ENCODE data around the gene RNGTT.

Gene RNGTT

DNA sequence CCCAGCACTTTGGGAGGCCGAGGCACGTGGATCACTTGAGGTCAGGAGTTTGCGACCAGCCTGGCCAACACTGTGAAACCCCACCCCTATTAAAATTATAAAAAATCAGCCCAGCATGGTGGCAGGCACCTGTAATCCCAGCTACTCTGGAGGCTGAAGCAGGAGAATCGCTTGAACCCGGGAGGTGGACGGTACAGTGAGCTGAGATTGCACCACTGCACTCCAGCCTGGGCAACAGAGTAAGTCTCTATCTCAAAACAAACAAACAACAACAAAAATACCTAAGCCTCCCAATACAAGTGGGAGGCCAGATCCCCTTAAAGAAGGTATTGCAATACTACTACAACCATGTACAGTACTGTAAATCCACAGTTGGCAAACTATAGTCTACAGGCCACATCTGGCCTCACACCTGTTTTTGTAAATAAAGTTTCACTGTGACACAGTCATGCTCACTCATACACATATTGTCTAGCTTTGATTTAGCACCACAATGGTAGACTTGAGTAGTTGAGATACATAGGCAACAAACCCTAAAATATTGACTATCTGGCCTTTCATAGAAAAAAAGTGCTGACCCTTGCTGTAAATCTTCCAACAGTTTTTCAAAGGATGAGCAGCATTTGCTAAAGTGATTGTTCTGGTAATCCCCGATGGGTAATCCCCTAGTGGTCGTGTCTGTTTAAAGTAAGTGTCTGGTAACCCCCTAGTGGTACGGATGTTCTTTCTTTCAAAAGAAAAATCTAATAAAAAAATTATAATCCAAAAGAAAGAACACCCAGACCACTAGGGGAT lies 202.0 kb downstream of the RNGTT start:
- TF ChIP-seq, protein P1, sequence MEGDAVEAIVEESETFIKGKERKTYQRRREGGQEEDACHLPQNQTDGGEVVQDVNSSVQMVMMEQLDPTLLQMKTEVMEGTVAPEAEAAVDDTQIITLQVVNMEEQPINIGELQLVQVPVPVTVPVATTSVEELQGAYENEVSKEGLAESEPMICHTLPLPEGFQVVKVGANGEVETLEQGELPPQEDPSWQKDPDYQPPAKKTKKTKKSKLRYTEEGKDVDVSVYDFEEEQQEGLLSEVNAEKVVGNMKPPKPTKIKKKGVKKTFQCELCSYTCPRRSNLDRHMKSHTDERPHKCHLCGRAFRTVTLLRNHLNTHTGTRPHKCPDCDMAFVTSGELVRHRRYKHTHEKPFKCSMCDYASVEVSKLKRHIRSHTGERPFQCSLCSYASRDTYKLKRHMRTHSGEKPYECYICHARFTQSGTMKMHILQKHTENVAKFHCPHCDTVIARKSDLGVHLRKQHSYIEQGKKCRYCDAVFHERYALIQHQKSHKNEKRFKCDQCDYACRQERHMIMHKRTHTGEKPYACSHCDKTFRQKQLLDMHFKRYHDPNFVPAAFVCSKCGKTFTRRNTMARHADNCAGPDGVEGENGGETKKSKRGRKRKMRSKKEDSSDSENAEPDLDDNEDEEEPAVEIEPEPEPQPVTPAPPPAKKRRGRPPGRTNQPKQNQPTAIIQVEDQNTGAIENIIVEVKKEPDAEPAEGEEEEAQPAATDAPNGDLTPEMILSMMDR (conservative IDR thresholded peaks at IDR 0.05): no peak
- no peak for TF ChIP-seq ZFX (IDR thresholded peaks at IDR 0.05)
- no peak overlapping the region for H3K27ac ChIP-seq

DNA sequence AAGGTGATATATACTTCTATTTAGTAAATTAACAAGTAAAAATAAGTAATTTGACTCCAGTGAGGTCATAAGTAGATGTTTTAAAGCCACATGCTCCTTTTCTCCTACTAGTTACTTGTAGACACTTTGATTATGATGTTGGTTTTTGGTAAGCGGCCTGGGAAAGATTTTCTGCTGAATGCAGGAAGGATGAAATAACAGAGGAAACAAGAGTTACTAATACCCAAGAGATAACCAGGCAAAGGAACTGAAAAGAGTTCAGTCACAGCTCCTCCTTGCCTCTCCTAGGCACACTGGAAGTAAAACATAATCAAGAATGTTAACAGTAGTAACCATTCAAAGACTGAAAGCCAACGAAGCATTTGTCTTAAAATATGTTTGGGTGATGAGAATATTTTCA lies 203.3 kb downstream of the RNGTT start:
- TF ChIP-seq ZFX (IDR thresholded peaks at IDR 0.05): no peak
- no peak overlapping the region for H3K27ac ChIP-seq

DNA sequence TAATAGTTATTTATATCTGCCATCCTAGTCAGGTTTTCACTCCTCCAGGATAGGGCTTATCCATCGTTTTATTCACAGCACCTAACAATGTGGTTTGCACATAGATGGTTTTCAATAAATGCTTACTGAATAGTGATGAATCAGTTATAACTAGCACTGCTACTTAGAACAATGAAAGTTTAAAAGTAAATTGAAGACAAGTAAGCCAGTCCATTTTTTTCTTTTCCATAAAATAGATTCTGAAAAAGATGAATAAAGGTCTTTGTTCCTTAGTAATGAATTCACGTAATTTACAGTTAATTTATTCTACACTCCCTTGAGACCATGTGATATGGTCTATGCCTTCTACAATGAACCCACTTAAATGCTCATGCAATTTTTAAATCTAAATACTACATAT lies 212.5 kb downstream of the RNGTT start:
- TF ChIP-seq, protein P1 (conservative IDR thresholded peaks at IDR 0.05): no peak
- TF ChIP-seq ZFX (IDR thresholded peaks at IDR 0.05): no peak
- no peak overlapping the region for H3K27ac ChIP-seq

DNA sequence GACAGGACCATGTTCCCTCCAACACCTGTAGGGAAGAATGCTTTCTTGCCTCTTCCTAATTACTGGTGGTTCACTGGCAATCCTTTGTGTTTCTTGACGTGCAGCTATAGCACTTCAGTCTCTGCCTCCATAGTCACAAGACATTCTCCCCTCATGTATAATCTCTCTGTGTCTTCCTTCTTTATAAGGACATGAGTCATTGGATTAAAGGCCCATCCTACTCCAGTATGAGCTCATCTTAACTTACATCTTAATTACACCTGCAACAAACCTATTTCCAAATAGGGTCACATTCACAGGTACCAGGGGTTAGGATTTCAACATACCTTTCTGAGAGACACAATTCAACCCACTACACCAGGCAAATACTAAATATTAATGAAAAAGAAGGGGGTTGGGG lies 213.6 kb downstream of the RNGTT start:
- no peak for TF ChIP-seq ZFX (IDR thresholded peaks at IDR 0.05)
- TF ChIP-seq, protein P1 (conservative IDR thresholded peaks at IDR 0.05): no peak
- H3K27ac ChIP-seq: no peak overlapping the region

DNA sequence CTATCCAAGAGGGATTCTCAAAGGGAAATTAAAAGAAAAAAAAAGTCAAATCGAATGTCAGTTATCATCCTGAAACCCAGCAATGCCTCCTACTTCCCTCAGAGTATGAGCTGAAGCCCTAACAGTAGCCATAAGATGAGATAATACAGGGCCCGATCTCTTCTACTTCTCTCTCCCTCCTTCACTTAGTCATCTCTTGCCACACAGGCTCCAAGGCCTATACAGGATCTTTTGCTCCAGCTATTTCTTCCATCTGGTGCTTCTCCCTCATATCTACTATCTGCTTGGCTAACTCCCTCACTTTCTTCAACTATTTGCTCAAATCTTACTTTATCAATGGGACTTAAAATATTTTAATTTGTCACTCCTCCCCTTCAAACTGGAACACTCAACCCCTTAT lies 215.3 kb downstream of the RNGTT start:
- TF ChIP-seq ZFX (IDR thresholded peaks at IDR 0.05): no peak
- TF ChIP-seq, protein P1 (conservative IDR thresholded peaks at IDR 0.05): no peak
- no peak overlapping the region for H3K27ac ChIP-seq

DNA sequence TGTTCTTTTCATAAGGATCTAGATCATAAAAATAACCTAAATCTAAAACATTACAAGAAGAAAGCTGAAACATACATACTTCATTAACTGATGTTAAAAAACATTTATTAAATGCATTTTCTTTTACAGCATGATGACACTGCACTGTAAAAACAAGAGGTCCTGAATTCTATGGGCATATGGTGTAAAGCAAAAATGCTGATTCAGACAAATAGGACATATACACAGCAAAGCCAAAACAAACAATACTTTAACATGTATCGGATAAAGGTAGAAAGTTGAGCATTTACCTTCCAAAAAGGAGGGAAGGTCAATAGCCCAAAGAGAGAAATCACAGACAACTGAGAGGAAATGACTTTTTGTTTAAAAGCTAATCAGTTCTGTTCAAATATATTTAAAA lies 221.5 kb downstream of the RNGTT start:
- H3K27ac ChIP-seq: no peak overlapping the region
- TF ChIP-seq, protein P1 (conservative IDR thresholded peaks at IDR 0.05): no peak
- TF ChIP-seq ZFX (IDR thresholded peaks at IDR 0.05): no peak

DNA sequence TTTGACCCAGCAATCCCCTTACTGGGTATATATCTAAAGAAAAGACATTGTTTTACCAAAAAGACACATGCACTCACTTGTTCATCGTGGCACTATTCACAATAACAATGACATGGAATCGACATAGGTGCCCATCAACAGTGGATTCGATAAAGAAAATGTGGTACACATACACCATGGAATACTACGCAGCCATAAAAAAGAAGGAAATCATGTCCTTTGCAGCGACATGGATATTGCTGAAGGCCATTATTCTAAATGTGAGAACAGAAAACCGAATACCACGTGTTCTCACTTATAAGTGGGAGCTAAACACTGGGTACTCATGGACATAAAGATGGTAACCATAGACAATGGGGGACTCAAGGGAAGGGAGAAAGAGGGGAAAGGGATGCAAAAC lies 222.3 kb downstream of the RNGTT start:
- TF ChIP-seq, protein P1 (conservative IDR thresholded peaks at IDR 0.05): no peak
- no peak for TF ChIP-seq ZFX (IDR thresholded peaks at IDR 0.05)
- no peak overlapping the region for H3K27ac ChIP-seq

DNA sequence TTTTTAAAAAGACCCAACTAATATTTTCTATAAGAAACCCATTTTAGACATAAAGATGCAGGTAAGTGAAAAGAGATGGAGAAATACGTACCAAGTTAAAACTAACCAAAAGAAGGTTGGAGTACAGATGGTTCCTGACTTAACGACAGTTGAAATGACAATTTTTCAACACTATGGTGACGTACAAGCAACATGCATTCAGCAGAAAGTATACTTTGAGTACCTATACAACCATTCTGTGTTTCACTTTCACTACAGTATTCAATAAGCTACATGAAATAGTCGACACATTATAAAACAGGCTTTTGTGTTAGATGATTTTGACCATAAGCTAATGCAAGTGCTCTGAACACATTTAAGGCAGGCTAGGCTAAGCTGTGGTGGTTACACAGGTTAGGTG lies 228.9 kb downstream of the RNGTT start:
- no peak overlapping the region for H3K27ac ChIP-seq
- TF ChIP-seq ZFX (IDR thresholded peaks at IDR 0.05): no peak
- TF ChIP-seq, protein P1 (conservative IDR thresholded peaks at IDR 0.05): no peak

Data from C4-2B (cell line).